Choroid plexus epithelial cell (primary cell): Measurements from ENCODE around the gene ADAMTS17.
A peak's percentile ranks its signal among the peaks of the same experiment; 100 is the strongest.
"Not testable (repeated sequence)": the region's sequence is repeated elsewhere in the genome, so short reads cannot be mapped to it uniquely, and the experiment has no call there.

ENCODE experiments used
- DNase-seq: peaks from one replicate; pipeline ENCODE4 v3.0.0-alpha.2; 2010; ENCODE audit warnings: low read depth
- H3K4me3 ChIP-seq: 2 replicates; pipeline ENCODE4 v1.5.1; 2011; ENCODE audit warnings: low read depth, mild to moderate bottlenecking, control low read depth, low read length, moderate library complexity
- CTCF ChIP-seq: conservative IDR thresholded peaks from 2 replicates; pipeline ENCODE4 v1.5.1; 2011; ENCODE audit warnings: low read depth, mild to moderate bottlenecking, control low read depth, inconsistent platforms, low read length, moderate library complexity

ADAMTS17 gene

DNA sequence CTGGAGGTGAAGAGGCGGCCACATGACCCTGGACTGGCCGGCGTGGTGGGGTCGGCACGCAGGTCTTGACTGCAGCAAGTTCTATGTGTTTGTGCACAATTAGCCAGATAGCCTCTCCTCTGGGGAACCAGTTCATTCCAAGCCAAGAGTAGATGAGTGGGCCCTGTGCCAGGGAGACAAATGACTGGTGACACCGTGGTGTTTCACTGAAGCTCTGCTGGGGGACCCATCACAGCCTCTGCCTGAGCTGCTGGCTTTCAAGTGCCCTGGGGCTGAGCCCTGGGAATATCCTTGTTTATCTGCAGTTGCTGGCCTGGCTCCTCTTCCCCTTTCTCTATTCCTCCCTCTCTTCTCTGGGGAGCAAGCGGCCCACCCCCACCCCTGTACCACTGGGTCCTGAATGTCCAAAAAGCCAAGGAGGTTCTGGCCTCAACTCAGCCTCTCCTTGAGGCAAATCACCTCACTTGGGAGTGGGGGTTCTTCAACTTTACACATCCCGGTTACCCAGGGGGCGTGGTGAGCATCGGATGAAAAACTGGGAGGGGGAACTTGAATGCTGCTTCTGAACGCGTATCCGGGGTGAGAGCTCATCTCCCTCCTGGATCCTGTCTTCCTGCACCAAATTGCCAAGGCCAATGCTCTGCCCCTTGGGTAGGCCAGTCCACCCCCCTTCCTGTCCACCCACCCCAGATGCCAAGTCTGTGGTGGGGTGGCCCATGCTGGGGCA is 408.9 kb downstream of the ADAMTS17 start:
- no peak for TF ChIP-seq CTCF
- DNase-seq, result no peak
- no peak overlapping the region for H3K4me3 ChIP-seq

GRCh38 chr15:99931703-99932603 is 409.8 kb downstream of the ADAMTS17 start:
- no peak for DNase-seq
- TF ChIP-seq CTCF, result no peak

GRCh38 chr15:99930696-99931095 is 411.1 kb downstream of the ADAMTS17 start:
- H3K4me3 ChIP-seq, result no peak overlapping the region
- TF ChIP-seq CTCF, result no peak
- DNase-seq, result no peak

More at GRCh38 chr15:99931703-99932603, 409.8 kb downstream of the ADAMTS17 start:
- no peak overlapping the region for H3K4me3 ChIP-seq

DNA sequence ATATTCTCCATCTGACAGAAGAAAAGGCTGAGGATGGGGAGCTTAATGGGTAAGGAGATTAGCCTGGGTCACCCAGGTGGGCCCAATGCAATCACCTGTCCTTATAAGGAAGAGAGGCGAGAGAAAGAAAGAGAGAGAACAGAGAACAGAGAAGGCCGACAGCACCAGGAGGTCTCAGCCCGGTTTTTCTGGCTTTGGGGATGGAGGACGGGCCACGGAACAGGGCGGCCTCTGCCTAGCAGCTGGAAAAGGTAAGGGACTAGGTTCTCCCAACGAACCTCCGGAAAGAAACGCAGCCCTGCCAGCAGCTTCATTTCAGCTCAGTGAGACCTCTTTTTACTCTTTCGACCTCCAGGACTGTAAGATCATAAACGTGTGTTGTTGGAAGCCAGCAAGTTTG is 412.5 kb downstream of the ADAMTS17 start:
- no peak for DNase-seq
- TF ChIP-seq CTCF, result no peak
- H3K4me3 ChIP-seq, result no peak overlapping the region

GRCh38 chr15:99928429-99928981 is 413.3 kb downstream of the ADAMTS17 start:
- peak; percentile 56 for TF ChIP-seq CTCF
- peak overlapping the region; percentile 61 for H3K4me3 ChIP-seq
- DNase-seq, result peak; percentile 82

GRCh38 chr15:99926532-99926931 is 415.2 kb downstream of the ADAMTS17 start:
- DNase-seq, H3K4me3 ChIP-seq: not testable (repeated sequence)
